Activated naive CD8-positive, alpha-beta T cell (primary cell): ENCODE results near the gene NFATC2.

ENCODE experiments used
- H3K27ac Mint-ChIP-seq: one replicate; pipeline ENCODE4 v1.8.0; 2021; ENCODE audit warnings: mixed read lengths
- H3K27me3 Mint-ChIP-seq: one replicate; pipeline ENCODE4 v1.8.0; 2021; ENCODE audit warnings: mixed read lengths
- H3K36me3 Mint-ChIP-seq: one replicate; pipeline ENCODE4 v1.8.0; 2021; ENCODE audit warnings: mixed read lengths
- H3K4me1 Mint-ChIP-seq: one replicate; pipeline ENCODE4 v1.8.0; 2021; ENCODE audit warnings: low read depth, mixed read lengths
- H3K4me3 Mint-ChIP-seq: one replicate; pipeline ENCODE4 v1.8.0; 2021; ENCODE audit warnings: mild to moderate bottlenecking, mixed read lengths
- H3K9me3 Mint-ChIP-seq: one replicate; pipeline ENCODE4 v1.8.0; 2021; ENCODE audit warnings: low read depth, mixed read lengths

The NFATC2 gene

GRCh38 chr20:51460569-51461265 is 81.8 kb downstream of the NFATC2 start:
- Mint-ChIP-seq H3K4me3 (no peak overlapping the region), H3K4me1 (peaks cover 16% of the 10 kb centered on the region), H3K27ac (no peak overlapping the region), H3K9me3 (no peaks in the 10 kb centered on the region), H3K27me3 (no peaks in the 10 kb centered on the region), H3K36me3 (peaks cover 11% of the 10 kb centered on the region)

GRCh38 chr20:51460163-51460562 is 82.4 kb downstream of the NFATC2 start:
- Mint-ChIP-seq H3K27ac (no peak overlapping the region), H3K36me3 (peaks cover 11% of the 10 kb centered on the region), H3K9me3 (no peaks in the 10 kb centered on the region), H3K4me3 (no peak overlapping the region), H3K4me1 (peaks cover 19% of the 10 kb centered on the region), H3K27me3 (no peaks in the 10 kb centered on the region)

GRCh38 chr20:51458751-51459439 is 83.6 kb downstream of the NFATC2 start:
- Mint-ChIP-seq H3K4me1 (peaks cover 19% of the 10 kb centered on the region), H3K9me3 (no peaks in the 10 kb centered on the region), H3K27me3 (no peaks in the 10 kb centered on the region), H3K4me3 (no peak overlapping the region), H3K27ac (no peak overlapping the region), H3K36me3 (peaks cover 22% of the 10 kb centered on the region)

GRCh38 chr20:51457533-51457932 is 85.0 kb downstream of the NFATC2 start:
- no peak overlapping the region for H3K4me3 Mint-ChIP-seq
- H3K9me3 Mint-ChIP-seq: no peaks in the 10 kb centered on the region
- H3K27ac Mint-ChIP-seq: no peak overlapping the region
- peaks cover 19% of the 10 kb centered on the region for H3K4me1 Mint-ChIP-seq
- peaks cover 31% of the 10 kb centered on the region for H3K36me3 Mint-ChIP-seq
- no peaks in the 10 kb centered on the region for H3K27me3 Mint-ChIP-seq

- Mint-ChIP-seq H3K4me1 (peaks cover 19% of the 10 kb centered on the region), H3K36me3 (peaks cover 36% of the 10 kb centered on the region), H3K27me3 (no peaks in the 10 kb centered on the region), H3K27ac (peak overlapping the region; percentile 50), H3K4me3 (no peak overlapping the region), H3K9me3 (no peaks in the 10 kb centered on the region)
Measured at GRCh38 chr20:51456511-51457509, 85.7 kb downstream of the NFATC2 start.

GRCh38 chr20:51454250-51454865 is 88.2 kb downstream of the NFATC2 start:
- peak overlapping the region; percentile 28 for H3K27ac Mint-ChIP-seq
- peaks cover 37% of the 10 kb centered on the region for H3K36me3 Mint-ChIP-seq
- no peaks in the 10 kb centered on the region for H3K9me3 Mint-ChIP-seq
- no peaks in the 10 kb centered on the region for H3K27me3 Mint-ChIP-seq
- peaks cover 19% of the 10 kb centered on the region for H3K4me1 Mint-ChIP-seq
- H3K4me3 Mint-ChIP-seq: no peak overlapping the region

- no peaks in the 10 kb centered on the region for H3K9me3 Mint-ChIP-seq
- no peak overlapping the region for H3K4me3 Mint-ChIP-seq
- no peaks in the 10 kb centered on the region for H3K27me3 Mint-ChIP-seq
- peak overlapping the region; percentile 23 for H3K27ac Mint-ChIP-seq
- H3K36me3 Mint-ChIP-seq: peaks cover 36% of the 10 kb centered on the region
- peaks cover 21% of the 10 kb centered on the region for H3K4me1 Mint-ChIP-seq
Measured at GRCh38 chr20:51452734-51453365, 89.7 kb downstream of the NFATC2 start.

- Mint-ChIP-seq H3K36me3 (peaks cover 38% of the 10 kb centered on the region), H3K4me1 (peaks cover 22% of the 10 kb centered on the region), H3K4me3 (no peak overlapping the region), H3K27me3 (no peaks in the 10 kb centered on the region), H3K9me3 (no peaks in the 10 kb centered on the region), H3K27ac (peak overlapping the region; percentile 55)
Measured at GRCh38 chr20:51452091-51452613, 90.4 kb downstream of the NFATC2 start.

GRCh38 chr20:51451484-51451883 is 91.0 kb downstream of the NFATC2 start:
- Mint-ChIP-seq H3K9me3 (no peaks in the 10 kb centered on the region), H3K27ac (peak overlapping the region; percentile 28), H3K36me3 (peaks cover 38% of the 10 kb centered on the region), H3K27me3 (no peaks in the 10 kb centered on the region), H3K4me3 (no peak overlapping the region), H3K4me1 (peaks cover 22% of the 10 kb centered on the region)

- H3K4me1 Mint-ChIP-seq: peaks cover 24% of the 10 kb centered on the region
- H3K9me3 Mint-ChIP-seq: no peaks in the 10 kb centered on the region
- no peaks in the 10 kb centered on the region for H3K27me3 Mint-ChIP-seq
- H3K4me3 Mint-ChIP-seq: no peak overlapping the region
- peak overlapping the region; percentile 28 for H3K27ac Mint-ChIP-seq
- H3K36me3 Mint-ChIP-seq: peaks cover 40% of the 10 kb centered on the region
Measured at GRCh38 chr20:51450984-51451383, 91.5 kb downstream of the NFATC2 start.

GRCh38 chr20:51450221-51450712 is 92.3 kb downstream of the NFATC2 start:
- H3K27ac Mint-ChIP-seq: no peak overlapping the region
- H3K4me3 Mint-ChIP-seq: no peak overlapping the region
- peaks cover 38% of the 10 kb centered on the region for H3K36me3 Mint-ChIP-seq
- no peaks in the 10 kb centered on the region for H3K9me3 Mint-ChIP-seq
- peaks cover 22% of the 10 kb centered on the region for H3K4me1 Mint-ChIP-seq
- H3K27me3 Mint-ChIP-seq: no peaks in the 10 kb centered on the region

GRCh38 chr20:51449498-51450220 is 92.9 kb downstream of the NFATC2 start:
- H3K27me3 Mint-ChIP-seq: no peaks in the 10 kb centered on the region
- no peaks in the 10 kb centered on the region for H3K9me3 Mint-ChIP-seq
- peaks cover 33% of the 10 kb centered on the region for H3K36me3 Mint-ChIP-seq
- peak overlapping the region; percentile 16 for H3K27ac Mint-ChIP-seq
- peaks cover 21% of the 10 kb centered on the region for H3K4me1 Mint-ChIP-seq
- H3K4me3 Mint-ChIP-seq: no peak overlapping the region

- no peak overlapping the region for H3K4me3 Mint-ChIP-seq
- H3K36me3 Mint-ChIP-seq: peaks cover 19% of the 10 kb centered on the region
- no peaks in the 10 kb centered on the region for H3K9me3 Mint-ChIP-seq
- no peaks in the 10 kb centered on the region for H3K27me3 Mint-ChIP-seq
- H3K27ac Mint-ChIP-seq: peak overlapping the region; percentile 46
- H3K4me1 Mint-ChIP-seq: peaks cover 25% of the 10 kb centered on the region
Measured at GRCh38 chr20:51447765-51448148, 94.8 kb downstream of the NFATC2 start.
